ENCODE data around the gene BOLA2B.
"Not testable (repeated sequence)": the region's sequence is repeated elsewhere in the genome, so short reads cannot be mapped to it uniquely, and the experiment has no call there.

BOLA2B gene

DNA sequence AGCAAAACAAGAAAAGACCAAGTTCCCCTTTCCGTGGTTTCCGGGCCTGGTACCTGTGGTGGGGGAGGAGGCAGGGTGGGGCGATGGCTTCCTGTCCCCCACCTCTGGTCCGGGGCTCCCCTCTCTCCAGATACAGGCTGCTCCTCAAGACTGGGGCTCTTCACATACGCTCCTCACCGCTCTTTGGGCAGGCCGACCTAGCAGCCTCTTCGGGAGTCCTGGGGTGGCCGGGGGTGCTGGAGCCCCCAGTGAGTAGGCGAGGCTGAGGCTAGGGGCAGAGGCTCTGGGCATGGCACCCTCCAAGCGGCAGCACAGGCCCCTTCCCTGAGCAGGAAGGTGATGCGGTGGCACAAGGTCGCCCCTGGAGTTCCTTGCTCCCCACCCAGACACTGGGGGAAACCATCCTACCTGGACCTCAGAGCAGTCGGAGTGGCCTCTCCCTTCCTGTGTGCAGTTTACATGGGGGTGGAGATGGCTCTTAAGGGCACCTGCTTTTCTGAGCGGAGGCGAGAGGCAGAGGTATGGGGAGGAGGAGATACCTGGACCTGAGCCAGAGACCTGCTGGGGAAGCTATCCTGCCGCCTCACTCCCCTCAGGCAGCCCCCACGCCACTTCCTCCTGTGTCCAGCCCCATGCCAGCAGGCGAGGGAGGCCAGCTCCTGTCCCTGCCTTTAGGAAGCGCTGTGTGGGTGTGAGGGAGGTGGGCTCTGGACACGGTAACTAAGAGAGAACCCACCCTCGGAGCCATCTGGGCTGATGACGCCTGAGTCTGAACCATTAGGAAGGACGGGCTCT lies 9.2 kb downstream of the BOLA2B start:
- DNase-seq = peak; percentile 28

DNA sequence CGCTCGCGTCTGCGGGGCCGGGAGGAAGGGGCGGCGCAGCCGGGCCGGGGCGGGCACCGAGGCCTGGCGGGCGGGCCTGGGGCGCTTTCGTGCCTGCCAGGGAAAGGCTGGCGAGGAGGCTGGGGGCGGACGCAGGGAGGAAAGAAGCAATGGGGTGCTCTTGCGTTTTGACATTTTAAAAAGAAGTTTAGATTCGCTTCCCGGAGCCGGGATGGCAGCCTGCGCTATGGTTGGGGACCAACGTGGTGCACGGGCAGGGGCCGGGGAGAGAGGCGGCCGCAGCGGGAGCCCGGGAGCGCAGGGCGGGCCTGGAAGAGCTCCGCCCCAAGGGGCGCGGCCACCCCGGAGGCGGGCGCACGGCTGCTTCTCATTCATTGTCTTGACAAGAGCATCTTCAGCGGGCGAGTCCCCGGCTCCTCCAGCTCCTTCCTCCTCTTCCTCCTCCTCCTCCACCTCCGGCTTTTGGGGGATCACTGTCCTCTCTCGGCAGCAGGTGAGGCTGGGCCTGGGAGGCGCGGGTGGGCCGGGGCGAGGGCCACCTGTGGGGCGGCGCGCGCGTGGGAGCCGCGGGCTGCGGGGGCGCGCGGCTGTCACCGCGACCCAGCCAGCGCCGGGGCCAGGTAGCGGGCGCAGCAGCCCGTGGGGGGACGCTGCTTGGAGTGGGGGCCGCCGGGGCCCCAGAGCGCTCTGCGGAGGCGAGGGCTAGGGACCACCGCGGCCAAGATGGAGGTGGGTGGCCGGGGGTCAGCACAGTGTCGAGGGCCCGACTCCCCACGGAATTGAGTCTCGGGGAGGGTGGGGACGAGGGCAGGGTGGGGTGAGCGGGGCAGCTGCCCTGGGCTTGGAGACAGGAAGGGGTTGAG lies 10.0 kb downstream of the BOLA2B start, which contains the start of gene CORO1A:
Gene CORO1A (plus strand): TSS at position 370 of the 863 bp plus-strand sequence. CDS start 1,608 bp downstream, outside the sequence.
- DNase-seq = peak; percentile 47

DNA sequence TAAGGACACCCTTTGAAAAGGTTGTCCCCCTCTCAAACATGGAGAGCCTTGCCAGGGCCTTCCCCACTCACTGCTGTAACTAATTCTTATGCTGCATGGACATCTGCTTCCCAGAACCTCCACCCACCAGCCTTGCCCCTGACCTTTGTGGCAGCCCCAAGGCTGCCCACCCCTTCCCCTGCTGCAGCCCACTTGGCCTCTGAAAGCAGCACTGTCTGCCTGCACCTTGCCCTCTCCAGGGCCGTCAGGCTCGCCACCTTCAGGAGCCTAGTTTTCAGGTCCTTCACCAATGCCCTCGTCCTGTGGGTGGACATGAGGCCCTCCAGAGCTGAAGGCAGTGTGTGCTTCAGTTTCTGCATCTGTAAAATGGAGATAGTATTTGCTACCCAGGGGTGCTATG lies 12.7 kb downstream of the BOLA2B start:
- DNase-seq = no peak

DNA sequence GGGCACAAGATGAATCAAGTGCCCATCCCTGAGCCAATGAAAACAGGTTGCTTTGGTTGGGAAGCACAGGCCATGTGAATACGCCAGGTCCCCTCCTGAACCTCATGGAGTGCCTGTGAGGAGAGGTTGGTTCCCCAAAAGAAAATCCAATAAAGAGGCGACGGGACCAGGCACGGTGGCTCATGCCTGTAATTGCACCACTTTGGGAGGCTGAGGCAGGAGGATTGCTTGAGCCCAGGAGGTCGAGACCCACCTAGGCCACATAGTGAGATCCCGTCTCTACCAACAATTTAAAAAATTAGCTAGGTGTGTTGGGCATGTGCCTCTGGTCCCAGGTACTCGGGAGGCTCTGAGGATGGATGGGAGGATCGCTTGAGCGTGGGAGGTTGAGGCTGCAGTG lies 13.5 kb downstream of the BOLA2B start:
- no peak for DNase-seq

DNA sequence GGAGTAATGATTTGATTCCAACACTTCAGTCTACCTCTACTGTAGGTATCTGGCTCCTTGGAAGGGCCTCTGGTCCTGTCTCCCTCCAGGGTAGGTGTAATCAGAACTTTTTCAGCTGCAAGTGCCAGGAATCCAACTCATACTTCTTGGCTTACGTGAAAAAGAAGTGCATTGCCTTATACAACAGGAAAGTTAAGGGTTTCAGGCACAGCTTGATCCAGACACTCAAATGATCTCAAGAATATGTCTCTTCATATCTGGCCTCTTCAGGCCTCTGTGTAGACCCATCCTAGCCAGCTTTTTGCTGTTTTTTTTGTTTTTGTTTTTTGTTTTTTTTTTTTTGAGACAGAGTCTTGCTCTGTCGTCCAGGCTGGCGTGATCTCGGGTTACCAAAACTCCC lies 14.3 kb downstream of the BOLA2B start:
- DNase-seq = no peak

DNA sequence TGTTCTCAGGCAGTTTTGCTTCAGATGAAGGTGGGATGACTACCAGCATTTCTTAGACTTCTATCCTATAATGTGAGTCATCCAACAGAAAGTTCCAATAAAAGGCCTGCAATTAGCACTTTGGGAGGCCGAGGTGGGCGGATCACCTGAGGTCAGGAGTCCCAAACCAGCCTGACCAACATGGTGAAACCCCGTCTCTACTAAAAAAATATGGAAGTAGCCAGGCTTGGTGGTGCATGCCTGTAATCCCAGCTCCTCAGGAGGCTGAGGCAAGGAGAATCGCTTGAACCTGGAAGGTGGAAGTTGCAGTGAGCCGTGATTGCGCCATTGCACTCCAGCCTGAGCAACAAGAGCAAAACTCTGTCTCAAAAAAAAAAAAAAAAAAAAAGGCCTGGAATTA lies 16.6 kb downstream of the BOLA2B start:
- DNase-seq = not testable (repeated sequence)

DNA sequence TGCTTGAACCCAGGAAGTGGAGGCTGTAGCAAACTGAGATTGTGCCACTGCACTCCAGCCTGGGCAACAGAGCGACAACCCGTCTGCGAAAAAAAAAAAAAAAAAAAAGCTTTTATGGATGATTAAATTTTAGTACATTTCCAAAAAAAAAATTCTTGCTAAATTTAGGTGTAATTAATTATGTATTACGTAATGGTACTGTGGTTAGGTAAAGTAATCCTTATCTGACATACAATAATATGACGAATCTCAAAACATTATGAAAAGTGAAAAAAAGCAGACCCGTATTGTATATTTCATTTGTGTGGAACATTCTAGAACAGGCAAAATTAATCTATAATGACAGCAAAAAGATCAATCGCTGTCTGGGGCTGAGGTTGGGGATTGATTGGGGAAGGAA lies 20.4 kb downstream of the BOLA2B start:
- no peak for DNase-seq

DNA sequence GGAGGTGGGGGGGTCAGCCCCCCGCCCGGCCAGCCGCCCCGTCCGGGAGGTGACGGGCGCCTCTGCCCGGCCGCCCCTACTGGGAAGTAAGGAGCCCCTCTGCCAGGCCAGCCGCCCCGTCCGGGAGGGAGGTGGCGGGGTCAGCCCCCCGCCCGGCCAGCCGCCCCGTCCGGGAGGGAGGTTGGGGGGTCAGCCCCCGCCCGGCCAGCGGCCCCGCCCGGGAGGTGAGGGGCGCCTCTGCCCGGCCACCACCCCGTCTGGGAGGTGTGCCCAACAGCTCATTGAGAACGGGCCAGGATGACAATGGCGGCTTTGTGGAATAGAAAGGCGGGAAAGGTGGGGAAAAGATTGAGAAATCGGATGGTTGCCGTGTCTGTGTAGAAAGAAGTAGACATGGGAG lies 23.3 kb downstream of the BOLA2B start:
- not testable (repeated sequence) for DNase-seq

DNA sequence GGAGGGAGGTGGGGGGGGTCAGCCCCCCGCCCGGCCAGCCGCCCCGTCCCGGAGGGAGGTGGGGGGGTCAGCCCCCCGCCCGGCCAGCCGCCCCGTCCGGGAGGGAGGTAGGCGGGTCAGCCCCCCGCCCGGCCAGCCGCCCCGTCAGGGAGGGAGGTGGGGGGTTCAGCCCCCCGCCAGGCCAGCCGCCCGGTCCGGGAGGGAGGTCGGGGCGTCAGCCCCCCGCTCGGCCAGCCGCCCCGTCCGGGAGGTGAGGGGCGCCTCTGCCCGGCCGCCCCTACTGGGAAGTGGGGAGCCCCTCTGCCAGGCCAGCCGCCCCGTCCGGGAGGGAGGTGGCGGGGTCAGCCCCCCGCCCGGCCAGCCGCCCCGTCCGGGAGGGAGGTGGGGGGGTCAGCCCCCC lies 24.1 kb downstream of the BOLA2B start:
- DNase-seq = not testable (repeated sequence)

DNA sequence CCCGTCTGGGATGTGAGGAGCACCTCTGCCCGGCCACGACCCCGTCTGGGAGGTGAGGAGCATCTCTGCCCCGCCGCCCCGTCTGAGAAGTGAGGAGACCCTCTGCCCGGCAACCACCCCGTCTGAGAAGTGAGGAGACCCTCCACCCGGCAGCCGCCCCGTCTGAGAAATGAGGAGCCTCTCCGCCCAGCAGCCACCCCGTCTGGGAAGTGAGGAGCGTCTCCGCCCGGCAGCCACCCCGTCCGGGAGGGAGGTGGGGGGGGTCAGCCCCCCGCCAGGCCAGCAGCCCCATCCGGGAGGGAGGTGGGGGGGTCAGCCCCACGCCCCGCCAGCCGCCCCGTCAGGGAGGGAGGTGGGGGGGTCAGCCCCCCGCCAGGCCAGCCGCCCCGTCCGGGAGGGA lies 24.7 kb downstream of the BOLA2B start:
- not testable (repeated sequence) for DNase-seq

DNA sequence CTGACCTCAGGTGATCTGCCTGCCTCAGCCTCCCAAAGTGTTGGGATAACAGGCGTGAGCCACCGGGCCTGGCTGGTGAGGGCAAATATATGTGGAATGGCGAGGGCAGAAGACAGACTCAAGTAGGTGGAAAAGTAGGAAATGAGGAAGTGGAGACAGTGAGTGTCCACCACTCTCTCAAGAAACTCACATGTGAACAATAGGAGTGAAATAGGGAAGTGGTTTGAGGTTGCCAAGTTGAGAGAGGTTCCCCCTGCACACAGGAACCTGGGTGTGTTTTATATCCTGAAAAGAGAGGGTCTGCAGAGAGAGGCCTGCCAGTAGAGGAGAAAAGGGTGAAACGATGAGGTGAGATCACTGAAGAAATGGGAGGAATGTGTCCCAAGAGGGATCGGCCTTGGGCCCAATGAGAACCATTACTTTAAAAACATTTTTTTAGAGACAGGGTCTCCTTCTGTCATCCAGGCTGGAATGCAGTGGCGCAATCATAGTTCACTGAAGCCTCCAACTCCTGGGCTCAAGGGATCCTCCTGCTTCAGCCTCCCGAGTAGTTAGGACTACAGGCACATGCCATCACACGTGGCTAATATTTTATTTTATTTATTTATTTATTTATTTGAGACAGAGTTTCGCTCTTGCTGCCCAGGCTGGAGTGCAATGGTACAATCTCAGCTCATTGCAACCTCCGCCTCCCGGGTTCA lies 27.1 kb downstream of the BOLA2B start:
- DNase-seq = no peak

DNA sequence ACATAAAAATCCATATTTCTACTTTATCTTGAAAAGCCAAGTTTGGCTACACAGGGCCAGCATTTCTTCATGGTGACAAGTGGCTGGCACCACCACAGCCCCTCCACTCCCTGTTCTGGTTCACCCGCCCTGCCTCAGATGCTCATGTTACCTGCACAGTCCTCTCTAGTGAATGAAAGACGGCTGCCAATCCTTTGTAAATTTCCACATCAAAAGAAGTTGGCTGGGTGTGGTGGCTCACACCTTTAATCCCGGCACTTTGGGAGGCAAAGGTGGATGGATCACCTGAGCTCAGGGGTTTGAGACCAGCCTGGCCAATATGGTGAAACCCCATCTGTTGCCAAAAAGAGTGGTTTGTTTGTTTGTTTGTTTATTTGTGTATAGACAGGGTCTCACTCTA lies 29.9 kb downstream of the BOLA2B start:
- no peak for DNase-seq

DNA sequence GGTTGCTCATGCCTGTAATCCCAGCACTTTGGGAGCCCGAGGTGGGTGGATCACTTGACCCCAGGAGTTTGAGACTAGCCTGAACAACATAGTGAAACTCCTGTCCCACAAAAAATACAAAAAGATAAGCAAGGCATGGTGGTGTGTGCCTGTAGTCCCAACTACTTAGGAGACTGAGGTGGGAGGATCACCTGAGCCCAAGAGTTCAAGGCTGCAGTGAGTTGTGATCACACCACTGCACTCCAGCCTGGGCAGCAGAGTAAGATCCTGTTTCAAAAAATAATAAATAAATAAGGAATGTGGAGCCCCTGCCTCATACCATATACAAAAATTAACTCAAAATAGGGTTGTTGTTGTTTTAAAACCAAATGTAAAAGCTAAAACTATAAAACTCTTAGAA lies 36.3 kb downstream of the BOLA2B start:
- no peak for DNase-seq

DNA sequence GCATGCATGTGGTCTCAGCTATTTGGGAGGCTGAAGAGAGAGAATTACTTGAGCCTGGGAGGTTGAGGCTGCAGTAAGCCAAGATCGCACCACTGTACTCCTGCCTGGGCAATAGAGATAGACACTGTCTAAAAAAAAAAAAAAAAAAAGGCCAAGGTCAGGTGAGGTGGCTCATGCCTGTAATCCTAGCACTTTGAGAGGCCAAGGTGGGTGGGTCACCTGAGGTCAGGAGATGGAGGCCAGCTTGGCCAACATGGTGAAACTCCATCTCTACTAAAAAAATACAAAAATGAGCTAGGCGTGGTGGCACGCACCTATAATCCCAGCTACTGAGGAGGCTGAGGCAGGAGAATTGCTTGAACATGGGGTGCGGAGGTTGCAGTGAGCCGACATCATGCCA lies 38.3 kb downstream of the BOLA2B start:
- no peak for DNase-seq

DNA sequence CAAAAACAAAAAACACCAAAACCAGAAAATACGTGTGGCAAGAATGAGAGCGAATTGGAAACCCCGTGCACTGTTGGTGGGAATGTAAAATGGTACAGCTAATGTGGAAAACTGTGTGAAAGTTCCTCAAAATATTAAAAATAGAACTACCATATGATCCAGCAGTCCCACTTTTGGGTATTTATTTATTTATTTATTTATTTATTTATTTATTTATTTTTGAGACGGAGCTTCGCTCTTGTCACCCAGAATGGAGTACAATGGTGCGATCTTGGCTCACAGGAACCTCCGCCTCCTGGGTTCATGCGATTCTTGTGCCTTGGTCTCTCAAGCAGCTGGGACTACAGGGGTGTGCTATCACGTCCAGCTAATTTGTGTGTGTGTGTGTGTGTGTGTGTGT lies 40.9 kb downstream of the BOLA2B start:
- DNase-seq = no peak

DNA sequence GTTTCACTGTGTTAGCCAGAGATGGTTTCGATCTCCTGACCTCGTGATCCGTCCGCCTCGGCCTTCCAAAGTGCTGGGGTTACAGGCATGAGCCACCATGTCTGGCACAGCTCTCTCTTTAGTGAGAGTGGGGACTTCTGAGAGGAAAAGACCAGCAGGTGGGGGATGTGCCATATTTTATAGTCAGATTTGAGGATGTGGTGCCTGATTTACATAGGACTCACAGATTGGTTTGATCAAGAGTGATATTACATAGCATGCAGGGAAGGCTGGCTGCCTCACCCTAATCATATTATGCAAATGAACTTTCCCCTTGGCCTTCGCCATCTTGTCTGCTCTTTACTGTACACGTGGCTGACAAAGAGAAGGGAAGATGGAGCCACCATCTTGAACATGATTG lies 42.4 kb downstream of the BOLA2B start:
- no peak for DNase-seq

DNA sequence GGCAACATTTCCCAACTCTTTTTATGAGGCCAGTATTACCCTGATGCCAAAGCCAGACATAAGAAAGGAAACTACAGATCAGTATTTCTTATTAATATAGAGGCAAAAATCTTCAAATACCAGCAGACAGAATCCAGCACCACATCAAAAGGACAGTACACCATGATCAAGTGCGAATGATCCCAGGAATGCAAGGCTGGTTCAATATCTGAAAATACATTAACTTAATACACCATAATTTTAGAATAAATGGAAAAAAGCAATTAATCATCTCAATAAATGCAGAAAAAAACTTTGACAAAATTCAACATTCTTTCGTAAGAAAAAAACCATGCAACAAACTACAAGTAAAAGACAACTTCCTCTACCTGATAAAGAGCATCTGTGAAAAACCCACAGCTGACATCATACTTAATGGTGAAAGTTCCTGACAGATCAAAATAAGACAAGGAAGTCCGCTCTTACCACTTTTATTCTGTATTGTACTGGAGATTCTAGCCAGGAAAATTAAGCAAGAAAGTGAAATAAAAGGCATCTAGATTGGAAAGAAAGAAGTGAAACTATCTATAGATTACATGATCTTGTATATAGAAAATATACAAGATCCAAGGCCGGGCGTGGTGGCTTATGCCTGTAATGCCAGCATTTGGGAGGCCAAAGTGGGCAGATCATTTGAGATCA lies 44.1 kb downstream of the BOLA2B start:
- DNase-seq = no peak

DNA sequence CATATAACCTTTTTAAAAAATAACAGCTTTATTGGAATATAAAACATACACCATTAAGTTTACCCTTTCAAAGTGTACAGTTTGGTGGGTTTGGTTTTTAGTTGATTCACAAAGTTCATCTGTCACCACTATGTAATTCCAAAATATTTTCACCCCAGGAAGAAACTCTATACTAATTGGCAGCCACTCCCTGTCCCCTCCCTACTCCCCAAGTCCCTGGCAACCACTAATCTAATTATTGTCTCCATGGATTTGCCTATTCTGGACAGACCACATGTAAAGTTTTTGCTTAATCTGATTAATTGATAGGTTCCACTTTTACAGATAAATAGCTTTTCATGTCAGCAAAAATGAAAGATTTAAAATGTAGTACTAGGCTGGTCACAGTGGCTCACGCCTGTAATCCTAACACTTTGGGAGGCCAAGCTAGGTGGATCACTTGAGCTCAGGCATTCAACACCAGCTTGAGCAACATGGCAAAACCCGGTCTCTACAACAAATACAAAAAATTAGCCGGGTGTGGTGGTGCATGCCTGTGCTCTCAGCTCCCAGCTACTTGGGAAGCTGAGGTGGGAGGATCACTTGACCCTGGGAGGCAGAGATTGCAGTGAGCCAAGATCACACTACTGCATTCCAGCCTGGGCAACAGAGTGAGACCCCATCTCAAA lies 45.5 kb downstream of the BOLA2B start:
- DNase-seq = no peak

DNA sequence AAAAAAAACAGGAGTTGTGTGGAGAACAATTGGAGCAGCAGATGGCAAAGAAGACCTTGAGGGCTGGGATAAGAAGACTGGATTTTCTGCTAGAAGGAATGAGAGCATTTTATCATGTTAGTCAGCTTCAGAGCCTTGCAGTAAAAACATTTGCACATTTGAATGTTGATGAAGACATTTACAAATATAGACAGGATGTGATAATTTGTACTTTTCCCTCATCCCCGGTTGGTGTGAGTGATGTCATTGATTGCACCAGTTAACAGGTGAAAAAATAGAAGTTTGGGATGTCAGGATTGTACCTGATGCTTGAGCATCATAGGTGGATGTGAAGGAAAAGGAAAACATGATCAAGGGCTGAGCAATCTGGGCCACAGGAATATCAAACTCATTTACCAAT lies 47.8 kb downstream of the BOLA2B start:
- no peak for DNase-seq

DNA sequence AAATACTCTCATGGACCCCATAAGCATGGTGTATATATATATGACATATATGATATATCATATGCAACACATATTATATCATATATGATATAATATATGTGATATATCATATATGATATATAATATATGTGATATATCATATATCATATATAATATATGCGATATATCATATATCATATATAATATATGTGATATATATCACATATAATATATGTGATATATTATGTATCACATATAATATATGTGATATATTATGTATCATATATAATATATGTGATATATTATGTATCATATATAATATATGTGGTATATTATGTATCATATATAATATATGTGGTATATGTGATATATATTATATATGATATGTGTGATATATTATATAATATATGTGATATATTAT lies 48.5 kb downstream of the BOLA2B start:
- DNase-seq = no peak

DNA sequence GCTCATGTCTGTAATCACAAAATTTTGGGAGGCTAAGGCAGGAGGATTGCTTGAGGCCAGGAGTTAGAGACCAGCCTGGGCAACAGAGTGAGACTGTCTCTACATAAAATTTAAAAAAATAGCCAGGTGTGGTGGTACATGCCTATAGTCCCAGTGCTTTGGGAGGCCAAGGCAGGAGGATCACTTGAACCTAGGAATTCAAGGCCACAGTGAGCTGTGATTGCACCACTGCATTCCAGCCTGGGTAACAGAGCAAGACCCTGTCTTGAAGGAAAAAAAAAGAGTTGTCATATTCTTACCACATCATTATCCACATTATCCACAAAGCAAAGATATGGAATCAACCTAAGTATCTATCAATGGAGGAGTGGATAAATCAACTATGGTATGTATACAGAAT lies 49.4 kb downstream of the BOLA2B start:
- no peak for DNase-seq

DNA sequence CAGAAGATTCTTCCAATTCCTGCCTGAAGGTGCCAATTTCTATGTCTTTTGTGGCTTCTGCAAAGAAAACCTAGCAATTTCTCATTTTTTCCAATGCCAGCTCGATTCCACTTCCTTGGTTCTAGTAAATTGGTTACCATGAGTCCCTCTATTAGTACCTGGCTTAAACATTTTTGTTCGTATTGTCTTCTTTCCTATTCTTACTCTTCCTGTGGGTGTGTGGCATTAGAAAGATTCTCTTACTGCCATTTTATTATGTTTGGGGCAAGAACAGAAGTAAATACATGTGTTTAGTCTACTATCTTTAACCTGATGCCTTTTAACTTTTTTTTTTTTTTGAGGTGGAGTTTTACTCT lies 50.1 kb downstream of the BOLA2B start:
- no peak for DNase-seq

All from DMS79 (cell line).